ENCODE data around the gene KRT83.

DNA sequence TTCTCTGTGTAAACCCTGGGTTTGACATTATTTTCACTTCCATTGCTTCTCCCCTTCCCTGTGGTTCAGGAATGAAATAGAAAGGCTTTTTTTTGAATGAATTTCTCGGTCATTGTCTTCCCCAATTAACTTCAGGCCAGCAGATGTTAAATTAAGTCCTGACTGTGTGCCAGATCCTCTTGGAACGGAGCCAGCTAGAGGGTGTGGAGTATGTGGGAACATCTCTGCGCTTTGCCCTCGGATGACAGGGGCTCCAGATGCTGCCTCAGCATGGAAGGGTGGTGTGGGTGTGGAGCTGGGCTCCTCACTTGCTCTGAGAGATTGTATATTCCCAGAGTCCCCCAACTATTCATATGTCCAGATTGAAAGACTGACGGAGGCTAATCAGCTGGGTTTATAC, 33.0 kb upstream of the KRT83 start:
- TF ChIP-seq, protein P1, sequence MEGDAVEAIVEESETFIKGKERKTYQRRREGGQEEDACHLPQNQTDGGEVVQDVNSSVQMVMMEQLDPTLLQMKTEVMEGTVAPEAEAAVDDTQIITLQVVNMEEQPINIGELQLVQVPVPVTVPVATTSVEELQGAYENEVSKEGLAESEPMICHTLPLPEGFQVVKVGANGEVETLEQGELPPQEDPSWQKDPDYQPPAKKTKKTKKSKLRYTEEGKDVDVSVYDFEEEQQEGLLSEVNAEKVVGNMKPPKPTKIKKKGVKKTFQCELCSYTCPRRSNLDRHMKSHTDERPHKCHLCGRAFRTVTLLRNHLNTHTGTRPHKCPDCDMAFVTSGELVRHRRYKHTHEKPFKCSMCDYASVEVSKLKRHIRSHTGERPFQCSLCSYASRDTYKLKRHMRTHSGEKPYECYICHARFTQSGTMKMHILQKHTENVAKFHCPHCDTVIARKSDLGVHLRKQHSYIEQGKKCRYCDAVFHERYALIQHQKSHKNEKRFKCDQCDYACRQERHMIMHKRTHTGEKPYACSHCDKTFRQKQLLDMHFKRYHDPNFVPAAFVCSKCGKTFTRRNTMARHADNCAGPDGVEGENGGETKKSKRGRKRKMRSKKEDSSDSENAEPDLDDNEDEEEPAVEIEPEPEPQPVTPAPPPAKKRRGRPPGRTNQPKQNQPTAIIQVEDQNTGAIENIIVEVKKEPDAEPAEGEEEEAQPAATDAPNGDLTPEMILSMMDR (conservative IDR thresholded peaks at IDR 0.05): no peak
- TF ChIP-seq EZH2 (IDR thresholded peaks at IDR 0.05; ENCODE audit: low read depth): no peak

Data from PC-9 (cell line).